K562 (cell line): ENCODE measurements around the gene MGAT4D. TPM values are rescaled to one million over a fixed set of nuclear protein-coding genes. Genes with fewer than 3 reads are reported as not detected.
A peak's percentile ranks its signal among the peaks of the same experiment; 100 is the strongest.

Experiments
- CHCHD3 ChIP-seq: fragments of 250-450 bp; sonication (Bioruptor Pico); IDR thresholded peaks from 2 replicates; pipeline ENCODE4 v2.1.2; 2022; ENCODE audit warnings: mild to moderate bottlenecking
- CXXC5 ChIP-seq: fragments of 250-450 bp; sonication (Bioruptor Pico); IDR thresholded peaks from 2 replicates; pipeline ENCODE4 v1.8.0; 2022; ENCODE audit warnings: inconsistent platforms, mild to moderate bottlenecking, moderate library complexity
- ELF1 ChIP-seq: fragments of 200-800 bp; sonication (Bioruptor generic); IDR thresholded peaks from 2 replicates; pipeline ENCODE4 v1.6.1; 2016; ENCODE audit warnings: missing genetic modification characterization, missing compliant biosample characterization
- ESRRA ChIP-seq: fragments of 450-650 bp; IDR thresholded peaks from 2 replicates; pipeline ENCODE4 v1.6.1; 2014; ENCODE audit warnings: low read depth, mild to moderate bottlenecking, moderate library complexity, borderline replicate concordance
- FOXM1 ChIP-seq, 2 experiments: fragments of 450-650 bp in 1 of 2; sonication (generic) in 1 of 2; formaldehyde crosslinking in 1 of 2; IDR thresholded peaks; 2 replicates each; pipeline versions ENCODE4 v1.6.1 to v1.9.0; 2017 to 2022; ENCODE audit warnings: low read depth in 2 of 2, mild to moderate bottlenecking in 2 of 2, missing genetic modification reagents in 1 of 2, moderate library complexity in 1 of 2
- FUS ChIP-seq: fragments of 200-400 bp; formaldehyde crosslinking; optimal IDR thresholded peaks from 2 replicates; pipeline ENCODE3; 2017; ENCODE audit warnings: low read depth, low read length
- GATA2 ChIP-seq: sonication (generic); formaldehyde crosslinking; IDR thresholded peaks from 2 replicates; pipeline ENCODE4 v1.4.0; 2020; ENCODE audit warnings: mild to moderate bottlenecking, missing genetic modification reagents
- NR0B1 ChIP-seq: fragments of 450-650 bp; IDR thresholded peaks from one replicate; pipeline ENCODE4 v1.6.1; 2018; ENCODE audit warnings: mild to moderate bottlenecking, moderate library complexity; ENCODE audit not compliant: partially characterized antibody
- PML ChIP-seq: IDR thresholded peaks from 2 replicates; pipeline ENCODE4 v1.6.1; 2012; ENCODE audit warnings: low read length, inconsistent platforms
- RHOXF2B ChIP-seq: fragments of 250-450 bp; sonication (Bioruptor Pico); conservative IDR thresholded peaks from 2 replicates; pipeline ENCODE4 v1.5.1; 2021
- WHSC1 ChIP-seq: IDR thresholded peaks from one replicate; pipeline ENCODE4 v1.6.1; 2012; ENCODE audit warnings: low read length, control low read depth, inconsistent platforms
- XRCC3 ChIP-seq: fragments of 450-650 bp; IDR thresholded peaks from 2 replicates; pipeline ENCODE4 v1.6.1; 2017; ENCODE audit warnings: mild to moderate bottlenecking, moderate library complexity
- ZNF347 ChIP-seq: fragments of 450-650 bp; formaldehyde crosslinking; IDR thresholded peaks from 2 replicates; pipeline ENCODE4 v1.4.0; 2020; ENCODE audit warnings: low read depth, mild to moderate bottlenecking, moderate library complexity
- ZNF584 ChIP-seq: fragments of 200-800 bp; sonication (Bioruptor generic); IDR thresholded peaks from 2 replicates; pipeline ENCODE4 v1.6.1; 2016; ENCODE audit warnings: low read depth, mild to moderate bottlenecking, missing genetic modification characterization, missing compliant biosample characterization
- ZNF830 ChIP-seq: fragments of 250-450 bp; sonication (Bioruptor Pico); IDR thresholded peaks from 2 replicates; pipeline ENCODE4 v1.5.0; 2021; ENCODE audit warnings: mild to moderate bottlenecking
- polyA plus RNA-seq, 8 experiments: library from polyadenylated mRNA; depleted of rRNA in 4 of 8; stranded (reverse) in 5 of 8; unstranded in 3 of 8; fragments of >200 nt; fragmentation: Nextera tagmentation in 2 of 8; fragmentation: Illumina TruSeq in 1 of 8; extraction: Ambion mirVana in 2 of 8; extraction: Trizol in 1 of 8; gene quantifications; 2 replicates each; pipeline versions ENCODE4 v1.2.1 to v1.2.3, GENCODE V29; 2011 to 2014; ENCODE audit warnings: inconsistent platforms in 1 of 8, missing spikeins in 1 of 8
- total RNA-seq, 7 experiments: library from RNA; depleted of rRNA in 6 of 7; stranded (reverse); fragments of >200 nt in 6 of 7; fragmentation: Illumina TruSeq in 2 of 7; extraction: Trizol in 2 of 7; gene quantifications; 2 replicates each; pipeline versions ENCODE4 v1.2.1 to v1.2.3, GENCODE V29; 2011 to 2021; ENCODE audit warnings: low replicate concordance in 1 of 7
- TF ChIP-seq, protein P1 (sequence below), 2 experiments: fragments of 150-350 bp in 1 of 2; IDR thresholded peaks; 2 replicates each; pipeline ENCODE4 v1.6.1; 2012 to 2016; ENCODE audit warnings: low read depth in 2 of 2, low read length in 2 of 2, mild to moderate bottlenecking in 1 of 2, moderate library complexity in 1 of 2
- TF ChIP-seq, protein P2 (sequence below): fragments of 250-450 bp; sonication (Bioruptor Pico); IDR thresholded peaks from 2 replicates; pipeline ENCODE4 v1.9.0; 2021; ENCODE audit warnings: mild to moderate bottlenecking
- TF ChIP-seq, protein P3 (sequence below): fragments of 450-650 bp; formaldehyde crosslinking; conservative IDR thresholded peaks from 2 replicates; pipeline ENCODE4 v1.4.0; 2022; ENCODE audit warnings: mild to moderate bottlenecking, missing genetic modification characterization
- TF ChIP-seq, protein P4 (sequence below): fragments of 250-450 bp; sonication (Bioruptor Pico); IDR thresholded peaks from 2 replicates; pipeline ENCODE4 v1.4.0; 2020

Gene MGAT4D
- total and polyA plus RNA-seq, 9 of the 15 experiments (the other 6 are each of a cell fraction or from before 2014, with no cell fraction given): not detected

DNA sequence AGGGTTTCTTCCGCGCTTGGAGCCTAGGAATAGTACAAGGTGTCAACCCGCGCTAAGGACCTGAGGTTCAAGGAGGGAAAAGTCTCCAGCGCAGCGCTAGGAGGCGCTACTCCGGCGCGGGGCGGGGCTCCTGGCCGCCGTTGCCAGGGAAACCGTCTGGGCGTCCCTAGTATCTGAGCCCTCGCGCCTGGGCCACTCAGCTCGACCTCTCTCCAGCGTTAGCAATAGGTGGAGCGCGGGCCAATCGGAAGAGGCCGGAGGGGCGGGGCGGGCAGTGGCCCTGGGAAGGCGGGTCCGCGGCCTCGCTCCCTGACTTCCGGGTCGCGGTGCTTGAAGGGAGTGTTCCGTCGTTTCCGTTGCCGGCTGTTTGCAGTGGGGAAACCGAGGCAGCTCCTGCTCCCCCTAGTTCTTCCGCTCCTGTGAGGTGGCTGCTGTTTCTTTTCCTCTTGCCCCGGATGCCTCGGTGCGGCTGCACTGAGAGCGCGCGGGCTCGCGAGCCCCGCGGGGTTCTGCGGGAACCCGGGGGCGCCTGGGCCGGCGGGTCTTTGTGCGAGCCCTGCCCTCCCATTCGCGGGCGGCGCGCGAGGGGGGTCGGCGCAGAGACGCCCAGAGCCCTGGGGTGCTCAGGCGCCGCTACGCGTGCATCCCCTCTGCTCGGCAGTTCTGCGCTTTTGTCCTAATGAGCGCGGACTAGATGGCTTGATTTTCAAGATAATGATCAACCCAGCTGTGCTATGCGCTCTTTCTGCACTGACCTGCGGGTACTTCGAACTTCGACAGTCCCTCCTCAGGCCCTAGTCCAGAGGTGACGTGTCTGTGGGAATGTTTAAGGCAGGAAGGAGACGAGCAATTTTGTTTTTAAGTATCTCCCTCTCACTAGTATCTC is 26.0 kb upstream of the MGAT4D start, which contains the start of gene ELMOD2 (continued):
- TF ChIP-seq, protein P1, sequence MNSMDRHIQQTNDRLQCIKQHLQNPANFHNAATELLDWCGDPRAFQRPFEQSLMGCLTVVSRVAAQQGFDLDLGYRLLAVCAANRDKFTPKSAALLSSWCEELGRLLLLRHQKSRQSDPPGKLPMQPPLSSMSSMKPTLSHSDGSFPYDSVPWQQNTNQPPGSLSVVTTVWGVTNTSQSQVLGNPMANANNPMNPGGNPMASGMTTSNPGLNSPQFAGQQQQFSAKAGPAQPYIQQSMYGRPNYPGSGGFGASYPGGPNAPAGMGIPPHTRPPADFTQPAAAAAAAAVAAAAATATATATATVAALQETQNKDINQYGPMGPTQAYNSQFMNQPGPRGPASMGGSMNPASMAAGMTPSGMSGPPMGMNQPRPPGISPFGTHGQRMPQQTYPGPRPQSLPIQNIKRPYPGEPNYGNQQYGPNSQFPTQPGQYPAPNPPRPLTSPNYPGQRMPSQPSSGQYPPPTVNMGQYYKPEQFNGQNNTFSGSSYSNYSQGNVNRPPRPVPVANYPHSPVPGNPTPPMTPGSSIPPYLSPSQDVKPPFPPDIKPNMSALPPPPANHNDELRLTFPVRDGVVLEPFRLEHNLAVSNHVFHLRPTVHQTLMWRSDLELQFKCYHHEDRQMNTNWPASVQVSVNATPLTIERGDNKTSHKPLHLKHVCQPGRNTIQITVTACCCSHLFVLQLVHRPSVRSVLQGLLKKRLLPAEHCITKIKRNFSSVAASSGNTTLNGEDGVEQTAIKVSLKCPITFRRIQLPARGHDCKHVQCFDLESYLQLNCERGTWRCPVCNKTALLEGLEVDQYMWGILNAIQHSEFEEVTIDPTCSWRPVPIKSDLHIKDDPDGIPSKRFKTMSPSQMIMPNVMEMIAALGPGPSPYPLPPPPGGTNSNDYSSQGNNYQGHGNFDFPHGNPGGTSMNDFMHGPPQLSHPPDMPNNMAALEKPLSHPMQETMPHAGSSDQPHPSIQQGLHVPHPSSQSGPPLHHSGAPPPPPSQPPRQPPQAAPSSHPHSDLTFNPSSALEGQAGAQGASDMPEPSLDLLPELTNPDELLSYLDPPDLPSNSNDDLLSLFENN (IDR thresholded peaks at IDR 0.05; ENCODE audit: low read depth in 2 of 2, low read length in 2 of 2): no peak
- TF ChIP-seq GATA2 (CRISPR knock-in tag): peak; percentile 80
- TF ChIP-seq, protein P2, sequence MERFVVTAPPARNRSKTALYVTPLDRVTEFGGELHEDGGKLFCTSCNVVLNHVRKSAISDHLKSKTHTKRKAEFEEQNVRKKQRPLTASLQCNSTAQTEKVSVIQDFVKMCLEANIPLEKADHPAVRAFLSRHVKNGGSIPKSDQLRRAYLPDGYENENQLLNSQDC (CRISPR knock-in tag): no peak
- TF ChIP-seq ESRRA: no peak
- no peak for TF ChIP-seq XRCC3
- TF ChIP-seq FUS: no peak
- no peak for TF ChIP-seq NR0B1
- TF ChIP-seq, protein P3, sequence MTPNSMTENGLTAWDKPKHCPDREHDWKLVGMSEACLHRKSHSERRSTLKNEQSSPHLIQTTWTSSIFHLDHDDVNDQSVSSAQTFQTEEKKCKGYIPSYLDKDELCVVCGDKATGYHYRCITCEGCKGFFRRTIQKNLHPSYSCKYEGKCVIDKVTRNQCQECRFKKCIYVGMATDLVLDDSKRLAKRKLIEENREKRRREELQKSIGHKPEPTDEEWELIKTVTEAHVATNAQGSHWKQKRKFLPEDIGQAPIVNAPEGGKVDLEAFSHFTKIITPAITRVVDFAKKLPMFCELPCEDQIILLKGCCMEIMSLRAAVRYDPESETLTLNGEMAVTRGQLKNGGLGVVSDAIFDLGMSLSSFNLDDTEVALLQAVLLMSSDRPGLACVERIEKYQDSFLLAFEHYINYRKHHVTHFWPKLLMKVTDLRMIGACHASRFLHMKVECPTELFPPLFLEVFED: no peak
- TF ChIP-seq ZNF347 (CRISPR knock-in tag): no peak
- TF ChIP-seq FOXM1 (IDR thresholded peaks at IDR 0.05; ENCODE audit: low read depth): 0 out of 2 replicates have a peak, but pooled peaks have one; percentile 15
- no peak for TF ChIP-seq FOXM1 (CRISPR knock-in tag; IDR thresholded peaks at IDR 0.05; ENCODE audit: low read depth)
- TF ChIP-seq CHCHD3 (CRISPR knock-in tag): no peak
- peak; percentile 96 for TF ChIP-seq ELF1 (tag)
- TF ChIP-seq, protein P4, sequence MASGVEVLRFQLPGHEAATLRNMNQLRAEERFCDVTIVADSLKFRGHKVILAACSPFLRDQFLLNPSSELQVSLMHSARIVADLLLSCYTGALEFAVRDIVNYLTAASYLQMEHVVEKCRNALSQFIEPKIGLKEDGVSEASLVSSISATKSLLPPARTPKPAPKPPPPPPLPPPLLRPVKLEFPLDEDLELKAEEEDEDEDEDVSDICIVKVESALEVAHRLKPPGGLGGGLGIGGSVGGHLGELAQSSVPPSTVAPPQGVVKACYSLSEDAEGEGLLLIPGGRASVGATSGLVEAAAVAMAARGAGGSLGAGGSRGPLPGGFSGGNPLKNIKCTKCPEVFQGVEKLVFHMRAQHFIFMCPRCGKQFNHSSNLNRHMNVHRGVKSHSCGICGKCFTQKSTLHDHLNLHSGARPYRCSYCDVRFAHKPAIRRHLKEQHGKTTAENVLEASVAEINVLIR: no peak
- TF ChIP-seq WHSC1: no peak
- TF ChIP-seq RHOXF2B (CRISPR knock-in tag): no peak
- peak; percentile 27; the same call in 1 of the 2 replicates for TF ChIP-seq PML
- TF ChIP-seq ZNF830: no peak
- no peak for TF ChIP-seq ZNF584
- TF ChIP-seq CXXC5 (CRISPR knock-in tag): peak; percentile 69
